ENCODE measurements around the gene DDR2. TPM values are rescaled to one million over a fixed set of nuclear protein-coding genes. Genes with fewer than 3 reads are reported as not detected.

DDR2 gene
- total RNA-seq, 1 donor from 2014 or later, result 0.09 TPM

GRCh38 chr1:162712317-162713029 is 80.2 kb downstream of the DDR2 start:
- ChIA-PET POLR2A (no interaction called here), CTCF (no interaction called here)
- DNase-seq (no peak), ATAC-seq (ENCODE audit: low read depth) (no peak)
- no peak overlapping the region for H3K27ac Mint-ChIP-seq
- H3K4me3 Mint-ChIP-seq, result no peak overlapping the region
- H3K36me3 Mint-ChIP-seq (ENCODE audit: low read depth), result no peaks in the 10 kb centered on the region
- no peak for TF ChIP-seq CTCF (IDR thresholded peaks at IDR 0.05)
- H3K27me3 Mint-ChIP-seq, result peaks cover 4% of the 10 kb centered on the region
- no peaks in the 10 kb centered on the region for H3K9me3 Mint-ChIP-seq
- H3K4me1 Mint-ChIP-seq, result no peaks in the 10 kb centered on the region
- intact Hi-C loops (cut with micrococcal nuclease), result no loop called here

GRCh38 chr1:162716123-162716522 is 83.9 kb downstream of the DDR2 start:
- no peak for DNase-seq
- CTCF ChIA-PET, result no interaction called here
- no peak for TF ChIP-seq CTCF (IDR thresholded peaks at IDR 0.05)
- no peak overlapping the region for H3K4me3 Mint-ChIP-seq
- no peaks in the 10 kb centered on the region for H3K9me3 Mint-ChIP-seq
- no peaks in the 10 kb centered on the region for H3K4me1 Mint-ChIP-seq
- H3K36me3 Mint-ChIP-seq (ENCODE audit: low read depth), result no peaks in the 10 kb centered on the region
- ATAC-seq (ENCODE audit: low read depth), result no peak
- H3K27ac Mint-ChIP-seq, result no peak overlapping the region
- intact Hi-C loops (cut with micrococcal nuclease), result no loop called here
- POLR2A ChIA-PET, result no interaction called here
- H3K27me3 Mint-ChIP-seq, result peaks cover 4% of the 10 kb centered on the region

GRCh38 chr1:162716552-162716951 is 84.3 kb downstream of the DDR2 start:
- Mint-ChIP-seq H3K36me3 (ENCODE audit: low read depth) (no peaks in the 10 kb centered on the region), H3K4me3 (no peak overlapping the region), H3K4me1 (no peaks in the 10 kb centered on the region), H3K27me3 (peaks cover 4% of the 10 kb centered on the region), H3K27ac (no peak overlapping the region), H3K9me3 (no peaks in the 10 kb centered on the region)
- ATAC-seq (ENCODE audit: low read depth), result no peak
- no peak for DNase-seq
- ChIA-PET CTCF (no interaction called here), POLR2A (no interaction called here)
- no peak for TF ChIP-seq CTCF (IDR thresholded peaks at IDR 0.05)
- intact Hi-C loops (cut with micrococcal nuclease), result no loop called here

- Mint-ChIP-seq H3K4me1 (no peaks in the 10 kb centered on the region), H3K27me3 (peaks cover 8% of the 10 kb centered on the region), H3K27ac (no peak overlapping the region), H3K9me3 (no peaks in the 10 kb centered on the region), H3K4me3 (no peak overlapping the region), H3K36me3 (ENCODE audit: low read depth) (no peaks in the 10 kb centered on the region)
- ChIA-PET CTCF (no interaction called here), POLR2A (no interaction called here)
- intact Hi-C loops (cut with micrococcal nuclease), result no loop called here
- no peak for ATAC-seq (ENCODE audit: low read depth)
- no peak for DNase-seq
- TF ChIP-seq CTCF (IDR thresholded peaks at IDR 0.05), result no peak
Observed at GRCh38 chr1:162717548-162718184, 85.4 kb downstream of the DDR2 start.

GRCh38 chr1:162719678-162720077 is 87.4 kb downstream of the DDR2 start:
- Mint-ChIP-seq H3K4me1 (no peaks in the 10 kb centered on the region), H3K9me3 (no peaks in the 10 kb centered on the region), H3K27ac (no peak overlapping the region), H3K36me3 (ENCODE audit: low read depth) (no peaks in the 10 kb centered on the region), H3K27me3 (peaks cover 8% of the 10 kb centered on the region), H3K4me3 (no peak overlapping the region)
- DNase-seq (no peak), ATAC-seq (ENCODE audit: low read depth) (no peak)
- ChIA-PET CTCF (no interaction called here), POLR2A (no interaction called here)
- TF ChIP-seq CTCF (IDR thresholded peaks at IDR 0.05), result no peak
- intact Hi-C loops (cut with micrococcal nuclease), result no loop called here
